Pancreas (tissue), 10 donors: ENCODE data around the gene SLC2A8. TPM values are rescaled to one million over a fixed set of nuclear protein-coding genes. Genes with fewer than 3 reads are reported as not detected.

Source experiments
- ATAC-seq, 4 donors: fragments of 200-7000 bp; cut with Tn5 transposase; one replicate each; pipeline versions ENCODE4 v1.8.0 to v1.9.1; 2020; ENCODE audit warnings: mild to moderate bottlenecking in 4 of 4, moderate library complexity in 4 of 4
- DNase-seq, 6 donors: peaks; one replicate each; pipeline ENCODE4 v3.0.0-alpha.2; 2020
- FAIRE-seq: peaks from 2 replicates; lab custom pipeline; 2012; peaks lifted over from hg19 to GRCh38; lab: Jason Lieb, UNC
- H3K27ac ChIP-seq, 4 donors: fragments of 200-600 bp; sonication (generic); 1 replicate in 3 of 4; 2 replicates in 1 of 4; pipeline versions ENCODE4 v1.5.0 to v1.8.0; 2020
- H3K27me3 ChIP-seq, 4 donors: fragments of 200-600 bp; one replicate each; pipeline ENCODE4 v1.8.0; 2021
- H3K36me3 ChIP-seq, 3 donors: fragments of 200-600 bp; sonication (generic) in 1 of 3; one replicate each; pipeline versions ENCODE4 v1.5.0 to v1.8.0; 2020 to 2021
- H3K4me1 ChIP-seq, 3 donors: fragments of 200-600 bp; one replicate each; pipeline ENCODE4 v1.8.0; 2021
- H3K4me3 ChIP-seq, 4 donors: fragments of 200-600 bp; sonication (generic) in 2 of 4; one replicate each; pipeline versions ENCODE4 v1.5.0 to v1.8.0; 2020 to 2021
- H3K9me3 ChIP-seq, 4 donors: fragments of 200-600 bp; one replicate each; pipeline ENCODE4 v1.8.0; 2021
- WGBS, 2 donors: extraction: QIAGEN DNeasy Blood & Tissue Kit; methylation state at CpG; one replicate each; pipeline ENCODE4 v1.1.7; 2013; 5-methylcytosine and 5-hydroxymethylcytosine counted together
- intact Hi-C, 3 donors: fragments of 100-400 bp; cut with DNase I; formaldehyde crosslinking; loops; one replicate each; pipeline versions ENCODE4 v1.11.1 to v1.14.2; 2022
- polyA plus RNA-seq, 2 donors: library from polyadenylated mRNA; stranded (reverse); fragments of 200-250 nt; gene quantifications; one replicate each; pipeline ENCODE4 v1.2.3, GENCODE V29; 2013
- total RNA-seq, 6 donors: library from RNA; stranded (reverse); fragmentation: NEBNext Ultra II Directional in 4 of 6; extraction: Animal tissue kit (Norgen Biotek cat#: 25700) in 4 of 6; gene quantifications; one replicate each; pipeline versions ENCODE4 v1.2.1 to v1.2.4, GENCODE V29; 2021 to 2023
- TF ChIP-seq, protein P1 (sequence below), 4 donors: fragments of 200-600 bp; sonication (generic) in 3 of 4; IDR thresholded peaks; one replicate each; pipeline versions ENCODE4 v1.5.0 to v1.8.0; 2021; ENCODE audit warnings: antibody characterized with exemption in 4 of 4
- donor health status: healthy with polysubstance abuse.
- donor health status: DM: no; HTN: no; CAD: no; lungs with moderate emphysema.
- donor health status: DM: no; HTN: no; CAD: no.
- donor health status: control.
- donor health status: control.
- donor health status: Bipolar disorder and iron deficiency.
- donor health status: DM: yes; HTN: yes; CAD: no.
- donor health status: DM: no; HTN: no; CAD: no.
- donor health status: DM: no; HTN: no; CAD: no.
- donor health status: DM: yes; HTN: yes; CAD: no.

Gene SLC2A8
- total and polyA plus RNA-seq, 8 donors, result 5.5 to 18.9 (median 7.7) TPM

DNA sequence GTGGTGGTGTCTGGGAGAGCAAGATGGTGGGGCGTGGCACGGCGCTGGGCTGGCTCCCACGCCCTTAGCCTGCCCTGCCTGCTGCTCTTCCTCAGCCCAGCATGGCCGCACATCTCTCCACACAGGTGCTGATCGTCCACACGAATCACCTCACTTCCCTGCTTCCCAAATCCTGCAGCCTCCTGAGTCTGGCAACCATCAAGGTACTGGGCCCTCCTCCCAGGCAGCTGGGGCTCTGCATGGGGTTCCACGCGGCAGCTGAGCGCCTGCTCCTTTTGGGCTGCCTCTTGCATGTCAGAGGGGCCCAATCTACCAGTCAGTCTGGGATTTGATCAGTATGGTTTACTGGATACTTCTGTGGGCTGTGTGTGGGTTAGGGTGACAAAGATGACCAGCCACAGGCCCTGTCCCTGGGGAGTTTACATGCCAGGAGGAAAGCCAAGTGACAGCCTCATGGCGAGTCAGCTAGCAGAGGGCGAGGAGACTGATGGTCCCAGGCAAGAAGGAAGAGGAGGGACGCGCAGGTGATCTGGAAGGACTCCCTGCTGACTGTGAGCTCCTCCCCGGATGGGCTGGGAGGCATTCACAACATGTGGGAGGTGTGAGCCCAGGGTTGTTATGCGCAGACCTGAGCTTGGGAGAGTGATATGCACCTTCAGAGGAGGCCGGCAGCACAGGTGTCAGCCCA, 60.4 kb downstream of the SLC2A8 start:
- Histone ChIP-seq H3K4me1 (peaks cover 0 to 9% (median under 1%) of the 10 kb centered on the region in 3 donors), H3K27ac (no peak overlapping the region), H3K27me3 (no peaks in the 10 kb centered on the region), H3K4me3 (no peak overlapping the region), H3K36me3 (peaks cover 0 to 28% (median 7%) of the 10 kb centered on the region in 3 donors), H3K9me3 (no peaks in the 10 kb centered on the region)
- WGBS, 2 donors, result 89 to 90% methylated on average over 17 of the region's 17 CpGs
- FAIRE-seq (no peak), ATAC-seq (no peak), DNase-seq (no peak)
- TF ChIP-seq, protein P1, sequence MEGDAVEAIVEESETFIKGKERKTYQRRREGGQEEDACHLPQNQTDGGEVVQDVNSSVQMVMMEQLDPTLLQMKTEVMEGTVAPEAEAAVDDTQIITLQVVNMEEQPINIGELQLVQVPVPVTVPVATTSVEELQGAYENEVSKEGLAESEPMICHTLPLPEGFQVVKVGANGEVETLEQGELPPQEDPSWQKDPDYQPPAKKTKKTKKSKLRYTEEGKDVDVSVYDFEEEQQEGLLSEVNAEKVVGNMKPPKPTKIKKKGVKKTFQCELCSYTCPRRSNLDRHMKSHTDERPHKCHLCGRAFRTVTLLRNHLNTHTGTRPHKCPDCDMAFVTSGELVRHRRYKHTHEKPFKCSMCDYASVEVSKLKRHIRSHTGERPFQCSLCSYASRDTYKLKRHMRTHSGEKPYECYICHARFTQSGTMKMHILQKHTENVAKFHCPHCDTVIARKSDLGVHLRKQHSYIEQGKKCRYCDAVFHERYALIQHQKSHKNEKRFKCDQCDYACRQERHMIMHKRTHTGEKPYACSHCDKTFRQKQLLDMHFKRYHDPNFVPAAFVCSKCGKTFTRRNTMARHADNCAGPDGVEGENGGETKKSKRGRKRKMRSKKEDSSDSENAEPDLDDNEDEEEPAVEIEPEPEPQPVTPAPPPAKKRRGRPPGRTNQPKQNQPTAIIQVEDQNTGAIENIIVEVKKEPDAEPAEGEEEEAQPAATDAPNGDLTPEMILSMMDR (IDR thresholded peaks at IDR 0.05), result no peak
- intact Hi-C loops, result no loop called here

Other genes starting within 250 kb of the SLC2A8 start
- 1 to 10 TPM; 2.3 to 4.8 (median 2.9) TPM for gene GARNL3, start 132.4 kb upstream of the SLC2A8 start, total RNA-seq
- gene GARNL3, start 132.4 kb upstream of the SLC2A8 start, polyA plus RNA-seq, result 1 to 10 TPM; 4.8 to 7.1 TPM
- 1 to 10 TPM; 3.6 to 5.2 (median 4.4) TPM for gene ZNF79, start 27.2 kb downstream of the SLC2A8 start, total RNA-seq
- gene ZNF79, start 27.2 kb downstream of the SLC2A8 start, polyA plus RNA-seq, result 1 to 10 TPM; 3.4 to 4.1 TPM
- gene RPL12, start 54.2 kb downstream of the SLC2A8 start, total RNA-seq, result 1,000 to 10,000 TPM in 3 of 6 donors, 100 to 1,000 TPM in 3; 746 to 1,435 (median 897) TPM
- gene RPL12, start 54.2 kb downstream of the SLC2A8 start, polyA plus RNA-seq, result 1,000 to 10,000 TPM; 1,882 to 2,729 TPM
- gene LRSAM1, start 54.3 kb downstream of the SLC2A8 start, total RNA-seq, result 10 to 100 TPM in 1 of 6 donors, 1 to 10 TPM in 5; 4.3 to 12.4 (median 6.9) TPM
- gene LRSAM1, start 54.3 kb downstream of the SLC2A8 start, polyA plus RNA-seq, result 10 to 100 TPM; 21.9 to 24.9 TPM
- 10 to 100 TPM; 14.3 to 33.0 (median 22.0) TPM for gene STXBP1, start 215.1 kb downstream of the SLC2A8 start, total RNA-seq
- gene STXBP1, start 215.1 kb downstream of the SLC2A8 start, polyA plus RNA-seq, result 10 to 100 TPM; 17.6 to 46.4 TPM